Measurements from ENCODE around the gene SMOC1. TPM values are rescaled to one million over a fixed set of nuclear protein-coding genes. Genes with fewer than 3 reads are reported as not detected.

Gene SMOC1
- total and polyA plus RNA-seq, 2 of the 8 experiments (the other 6 are each of a cell fraction or from before 2014, with no cell fraction given) = 1.6 to 2.4 TPM

- no peak for TF ChIP-seq CHD7 (IDR thresholded peaks at IDR 0.05; ENCODE audit: insufficient replicate concordance, low read length)
- no peak for TF ChIP-seq SP2 (IDR thresholded peaks at IDR 0.05; ENCODE audit: low read length)
- TF ChIP-seq ATF3 (IDR thresholded peaks at IDR 0.05; ENCODE audit: insufficient read depth, low read depth, low read length) = no peak
- no peak for TF ChIP-seq TAF1 (IDR thresholded peaks at IDR 0.05; ENCODE audit: low read depth, low read length)
- no peak for TF ChIP-seq SRF (IDR thresholded peaks at IDR 0.05; ENCODE audit: low read depth, low read length)
- TF ChIP-seq RAD21 (IDR thresholded peaks at IDR 0.05 in 1 of 2, conservative IDR thresholded peaks at IDR 0.05 in 1 of 2; ENCODE audit: low read depth in 2 of 2, low read length in 2 of 2) = no peak
- TF ChIP-seq CHD2 (IDR thresholded peaks at IDR 0.05; ENCODE audit: low read length) = no peak
These were observed 59.5 kb downstream of the SMOC1 start (continued) for GRCh38 chr14:69938751-69939150.

Data from H1 (cell line).